OCI-LY7 (cell line): ENCODE data around the gene TSPAN31.

ENCODE experiments used
- EZH2phosphoT487 ChIP-seq: fragments of 200-600 bp; sonication (generic); IDR thresholded peaks from 2 replicates; pipeline ENCODE4 v1.6.1; 2018; ENCODE audit warnings: low read depth, borderline replicate concordance, mild to moderate bottlenecking, mixed run types, antibody characterized with exemption, low read length, moderate library complexity, mixed read lengths
- TF ChIP-seq, protein P1 (sequence below): fragments of 200-600 bp; sonication (generic); conservative IDR thresholded peaks from 2 replicates; pipeline ENCODE4 v1.5.1; 2014; ENCODE audit warnings: mild to moderate bottlenecking, antibody characterized with exemption, low read length, moderate library complexity, mixed read lengths

DNA sequence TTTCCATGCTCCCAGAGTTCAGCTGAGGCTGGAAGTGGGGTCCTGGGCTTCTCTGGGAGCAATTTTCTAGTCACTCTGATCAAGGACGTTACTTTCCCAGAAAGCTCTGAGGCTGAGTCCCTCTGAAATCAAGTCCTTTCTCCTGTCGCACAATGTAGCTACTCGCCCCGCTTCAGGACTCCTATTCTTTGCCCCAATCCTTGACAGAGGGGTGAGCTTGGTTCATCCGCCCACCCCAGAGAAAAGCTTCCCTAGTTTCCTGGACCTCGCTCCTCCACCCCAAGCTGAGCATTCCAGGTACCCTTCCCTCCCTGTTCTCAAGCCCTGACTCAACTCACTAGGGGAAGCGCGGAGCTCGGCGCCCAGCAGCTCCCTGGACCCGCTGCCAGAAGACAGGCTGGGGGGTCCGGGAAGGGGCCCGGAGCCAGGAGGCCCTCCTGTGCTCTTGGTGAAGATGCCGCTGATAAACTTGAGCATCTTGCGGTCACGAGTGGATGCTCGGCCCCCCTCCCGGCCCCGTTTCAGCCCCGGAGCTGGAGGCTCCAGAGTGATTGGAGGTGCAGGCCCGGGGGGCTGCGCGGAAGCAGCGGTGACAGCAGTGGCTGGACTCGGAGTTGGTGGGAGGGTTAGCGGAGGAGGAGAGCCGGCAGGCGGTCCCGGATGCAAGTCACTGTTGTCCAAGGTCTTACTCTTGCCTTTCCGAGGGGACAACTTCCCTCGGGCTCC, 7.9 kb upstream of the TSPAN31 start:
- TF ChIP-seq, protein P1, sequence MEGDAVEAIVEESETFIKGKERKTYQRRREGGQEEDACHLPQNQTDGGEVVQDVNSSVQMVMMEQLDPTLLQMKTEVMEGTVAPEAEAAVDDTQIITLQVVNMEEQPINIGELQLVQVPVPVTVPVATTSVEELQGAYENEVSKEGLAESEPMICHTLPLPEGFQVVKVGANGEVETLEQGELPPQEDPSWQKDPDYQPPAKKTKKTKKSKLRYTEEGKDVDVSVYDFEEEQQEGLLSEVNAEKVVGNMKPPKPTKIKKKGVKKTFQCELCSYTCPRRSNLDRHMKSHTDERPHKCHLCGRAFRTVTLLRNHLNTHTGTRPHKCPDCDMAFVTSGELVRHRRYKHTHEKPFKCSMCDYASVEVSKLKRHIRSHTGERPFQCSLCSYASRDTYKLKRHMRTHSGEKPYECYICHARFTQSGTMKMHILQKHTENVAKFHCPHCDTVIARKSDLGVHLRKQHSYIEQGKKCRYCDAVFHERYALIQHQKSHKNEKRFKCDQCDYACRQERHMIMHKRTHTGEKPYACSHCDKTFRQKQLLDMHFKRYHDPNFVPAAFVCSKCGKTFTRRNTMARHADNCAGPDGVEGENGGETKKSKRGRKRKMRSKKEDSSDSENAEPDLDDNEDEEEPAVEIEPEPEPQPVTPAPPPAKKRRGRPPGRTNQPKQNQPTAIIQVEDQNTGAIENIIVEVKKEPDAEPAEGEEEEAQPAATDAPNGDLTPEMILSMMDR: no peak
- TF ChIP-seq EZH2phosphoT487: no peak
